GM18517 (cell line): ENCODE results near the gene TELO2.

ENCODE experiments used
- ATAC-seq: cut with Tn5 transposase; IDR thresholded peaks from one replicate; pipeline ENCODE4 v1.9.1; 2021; ENCODE audit warnings: mild to moderate bottlenecking, moderate library complexity; ENCODE audit not compliant: unreplicated experiment

Gene TELO2

DNA sequence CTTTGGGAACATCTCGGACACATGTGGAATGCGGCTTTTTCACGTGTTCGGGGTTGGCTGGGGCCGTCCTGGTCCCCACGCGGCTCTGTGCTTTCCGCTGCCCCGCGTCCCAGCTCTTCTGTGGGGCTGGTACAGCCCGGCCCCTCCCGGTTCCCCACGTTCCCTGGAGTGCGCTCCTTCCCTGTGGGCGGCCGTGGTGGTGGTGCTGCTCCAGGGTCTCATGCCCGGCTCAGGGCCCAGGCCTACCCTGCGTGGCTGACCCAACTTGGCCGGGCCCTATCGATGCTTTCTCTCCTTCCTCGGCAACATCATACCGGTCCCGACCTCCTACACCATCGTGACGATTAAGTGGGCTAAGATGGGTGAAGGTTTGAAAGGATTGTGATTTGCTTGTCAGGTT lies 3.3 kb downstream of the TELO2 start:
- ATAC-seq, result no peak

DNA sequence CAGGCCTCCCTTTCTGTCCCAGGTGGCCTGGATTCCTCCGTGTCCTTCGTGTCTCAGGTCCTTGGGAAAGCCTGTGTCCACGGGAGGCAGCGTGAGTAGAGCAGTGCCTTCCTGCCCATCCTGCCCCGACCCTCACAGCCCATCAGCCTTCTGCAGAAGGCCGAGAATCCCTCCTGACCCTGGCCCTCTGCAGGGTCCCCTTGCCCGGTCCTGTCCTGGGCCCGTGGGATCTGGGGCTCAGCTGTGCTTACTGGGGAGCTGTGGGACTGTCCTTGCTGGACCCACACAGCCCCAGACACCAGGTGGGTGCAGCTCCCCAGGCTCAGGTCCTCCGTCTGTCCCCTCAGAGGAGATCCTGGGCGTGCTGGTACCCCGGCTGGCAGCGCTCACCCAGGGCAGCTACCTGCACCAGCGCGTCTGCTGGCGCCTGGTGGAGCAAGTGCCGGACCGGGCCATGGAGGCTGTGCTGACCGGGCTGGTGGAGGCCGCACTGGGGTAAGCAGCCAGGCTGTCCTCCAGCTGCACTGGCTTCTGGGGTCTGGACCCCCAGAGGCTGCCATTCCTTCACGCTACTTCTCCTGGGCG lies 3.9 kb downstream of the TELO2 start:
- no peak for ATAC-seq

DNA sequence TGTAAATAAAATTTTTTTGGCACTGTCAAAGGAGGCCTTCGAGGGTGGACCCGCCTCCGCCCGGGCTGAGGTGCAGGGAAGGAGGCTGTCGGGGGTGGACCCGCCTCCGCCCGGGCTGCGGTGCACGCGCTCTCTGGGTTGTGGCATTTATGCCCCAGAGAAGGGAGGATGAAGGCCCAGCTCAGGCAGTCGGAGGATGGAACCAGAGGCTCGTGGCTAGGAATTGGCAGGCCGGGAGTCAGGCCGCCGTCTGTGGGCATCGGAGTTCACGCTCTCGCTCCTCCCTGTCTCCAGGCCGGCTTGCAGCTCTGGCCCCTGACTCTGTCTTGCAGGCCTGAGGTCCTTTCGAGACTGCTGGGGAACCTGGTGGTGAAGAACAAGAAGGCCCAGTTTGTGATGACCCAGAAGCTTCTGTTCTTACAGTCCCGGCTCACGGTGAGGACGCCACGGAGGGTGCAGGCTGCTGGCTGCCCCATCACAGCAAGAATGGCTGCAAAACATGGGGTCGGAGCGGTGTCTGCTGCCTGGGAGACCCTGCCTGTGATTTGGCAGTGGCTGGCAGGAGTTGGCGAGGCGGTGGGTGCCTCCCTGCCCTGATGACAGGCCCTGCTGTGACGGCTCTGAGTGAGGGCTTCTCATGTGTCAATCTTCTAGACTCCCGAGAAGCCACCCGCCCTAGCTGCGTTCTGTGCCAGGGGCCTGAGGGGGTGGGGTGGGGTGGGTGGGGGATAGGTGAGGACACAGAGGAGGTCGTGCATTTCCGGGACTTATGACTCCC lies 5.9 kb downstream of the TELO2 start:
- no peak for ATAC-seq

DNA sequence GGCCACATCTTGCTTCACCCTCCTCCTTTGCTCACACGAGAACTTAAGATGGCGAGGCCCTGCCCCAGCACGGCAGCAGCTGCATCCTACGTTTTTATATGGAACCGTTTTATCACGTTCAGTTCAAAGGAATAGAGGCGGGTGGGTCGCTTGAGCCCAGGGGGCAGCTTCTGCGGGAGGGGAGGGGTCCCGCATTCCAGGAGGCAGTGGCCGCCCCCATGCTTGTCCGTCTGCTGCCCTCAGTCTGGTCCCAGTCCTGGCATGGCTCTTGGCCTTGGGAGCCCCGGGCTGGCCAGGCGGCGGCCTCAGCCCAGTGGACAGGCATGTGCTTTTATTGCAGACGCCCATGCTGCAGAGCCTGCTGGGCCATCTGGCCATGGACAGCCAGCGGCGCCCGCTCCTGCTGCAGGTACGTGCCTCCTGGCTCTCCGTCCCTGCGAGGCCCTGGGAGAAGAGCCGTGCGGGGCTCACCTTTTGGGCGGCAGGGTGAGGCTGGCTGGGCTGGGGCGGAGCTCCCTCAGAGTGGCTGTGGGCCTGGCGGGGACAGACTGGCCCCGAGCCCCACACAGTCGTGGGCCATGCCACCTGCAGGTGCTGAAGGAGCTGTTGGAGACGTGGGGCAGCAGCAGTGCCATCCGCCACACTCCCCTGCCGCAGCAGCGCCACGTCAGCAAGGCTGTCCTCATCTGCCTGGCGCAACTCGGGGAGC lies 6.8 kb downstream of the TELO2 start:
- no peak for ATAC-seq

DNA sequence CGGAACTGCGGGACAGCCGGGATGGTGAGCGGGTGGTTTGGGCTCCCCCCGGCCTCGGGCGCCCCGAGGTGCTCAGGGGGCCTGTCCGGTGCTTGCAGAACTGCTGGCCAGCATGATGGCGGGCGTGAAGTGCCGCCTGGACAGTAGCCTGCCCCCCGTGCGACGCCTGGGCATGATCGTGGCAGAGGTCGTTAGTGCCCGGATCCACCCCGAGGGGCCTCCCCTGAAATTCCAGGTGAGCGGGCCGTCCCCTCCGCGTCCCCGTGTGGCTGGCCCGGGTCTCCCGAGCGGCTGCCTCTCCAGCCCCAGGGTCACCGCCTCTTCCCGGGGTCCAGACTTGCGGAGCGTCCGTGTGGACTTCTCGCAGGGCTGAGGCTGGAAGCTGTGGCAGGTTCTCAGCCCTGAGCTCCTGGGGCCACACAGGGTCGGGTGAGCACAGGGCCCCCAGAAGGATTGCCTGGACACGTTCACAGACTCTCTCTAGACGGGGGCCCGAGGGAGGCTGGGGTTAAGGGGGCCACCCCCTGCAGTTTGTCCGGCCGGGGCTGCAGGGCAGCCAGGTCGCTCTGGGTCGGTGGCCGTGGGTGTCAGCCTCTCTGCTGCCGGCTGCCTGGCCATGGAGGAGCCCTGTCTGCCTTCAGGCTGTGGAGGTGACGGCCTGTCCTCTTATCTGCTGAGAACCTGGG lies 7.4 kb downstream of the TELO2 start:
- no peak for ATAC-seq

DNA sequence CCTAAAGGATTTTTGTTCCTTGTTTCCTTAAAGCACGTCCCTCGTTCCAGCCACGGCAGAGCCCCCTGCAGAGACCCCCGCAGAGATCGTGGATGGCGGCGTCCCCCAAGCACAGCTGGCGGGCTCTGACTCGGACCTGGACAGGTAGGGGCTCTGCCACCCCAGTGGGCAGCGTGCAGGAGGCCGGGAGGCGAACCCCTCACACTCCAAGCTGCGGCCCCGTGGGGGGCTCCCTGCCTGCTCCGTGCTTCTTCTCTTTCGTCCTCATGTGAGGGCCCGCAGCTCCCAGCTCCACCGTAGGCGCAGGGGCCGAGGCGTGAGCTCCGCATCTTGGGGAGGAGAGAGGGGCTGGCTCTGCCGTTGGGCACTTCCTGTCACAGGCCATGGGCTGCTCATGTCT lies 8.5 kb downstream of the TELO2 start:
- ATAC-seq, result no peak

DNA sequence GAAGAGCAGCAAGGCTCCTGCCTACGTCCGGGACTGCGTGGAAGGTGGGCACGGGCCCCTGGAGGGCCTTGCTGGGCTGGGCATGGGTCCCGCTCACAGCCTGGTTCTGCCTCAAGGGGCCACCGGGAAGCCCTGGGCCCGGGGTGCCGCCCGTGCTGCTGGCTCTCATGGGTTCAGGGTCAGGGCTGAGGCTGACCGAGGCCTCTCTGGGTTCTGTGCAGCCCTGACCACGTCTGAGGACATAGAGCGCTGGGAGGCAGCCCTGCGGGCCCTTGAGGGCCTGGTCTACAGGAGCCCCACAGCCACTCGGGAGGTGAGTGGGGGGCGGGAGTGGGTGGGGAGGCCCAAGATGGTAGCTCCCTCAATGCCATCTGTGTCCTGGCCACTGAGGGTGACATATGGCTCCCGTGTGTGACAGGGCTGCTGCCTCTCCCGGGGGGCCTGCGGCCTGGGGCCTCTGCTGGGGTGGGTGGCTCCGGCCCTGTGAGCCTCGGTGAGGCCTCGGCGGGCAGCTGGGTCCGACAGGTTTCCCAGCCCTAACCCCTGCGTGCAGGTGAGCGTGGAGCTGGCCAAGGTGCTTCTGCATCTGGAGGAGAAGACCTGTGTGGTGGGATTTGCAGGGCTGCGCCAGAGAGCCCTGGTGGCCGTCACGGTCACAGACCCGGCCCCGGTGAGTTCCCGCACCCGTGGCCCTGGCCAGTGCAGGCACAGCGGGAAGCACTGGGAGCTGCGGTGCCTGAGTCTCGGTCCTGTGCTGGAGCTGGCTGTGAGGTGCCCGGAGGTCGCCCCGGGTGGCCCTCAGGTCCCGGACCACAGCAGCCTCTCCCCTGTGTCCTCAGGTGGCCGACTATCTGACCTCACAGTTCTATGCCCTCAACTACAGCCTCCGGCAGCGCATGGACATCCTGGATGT lies 9.2 kb downstream of the TELO2 start:
- ATAC-seq, result no peak

DNA sequence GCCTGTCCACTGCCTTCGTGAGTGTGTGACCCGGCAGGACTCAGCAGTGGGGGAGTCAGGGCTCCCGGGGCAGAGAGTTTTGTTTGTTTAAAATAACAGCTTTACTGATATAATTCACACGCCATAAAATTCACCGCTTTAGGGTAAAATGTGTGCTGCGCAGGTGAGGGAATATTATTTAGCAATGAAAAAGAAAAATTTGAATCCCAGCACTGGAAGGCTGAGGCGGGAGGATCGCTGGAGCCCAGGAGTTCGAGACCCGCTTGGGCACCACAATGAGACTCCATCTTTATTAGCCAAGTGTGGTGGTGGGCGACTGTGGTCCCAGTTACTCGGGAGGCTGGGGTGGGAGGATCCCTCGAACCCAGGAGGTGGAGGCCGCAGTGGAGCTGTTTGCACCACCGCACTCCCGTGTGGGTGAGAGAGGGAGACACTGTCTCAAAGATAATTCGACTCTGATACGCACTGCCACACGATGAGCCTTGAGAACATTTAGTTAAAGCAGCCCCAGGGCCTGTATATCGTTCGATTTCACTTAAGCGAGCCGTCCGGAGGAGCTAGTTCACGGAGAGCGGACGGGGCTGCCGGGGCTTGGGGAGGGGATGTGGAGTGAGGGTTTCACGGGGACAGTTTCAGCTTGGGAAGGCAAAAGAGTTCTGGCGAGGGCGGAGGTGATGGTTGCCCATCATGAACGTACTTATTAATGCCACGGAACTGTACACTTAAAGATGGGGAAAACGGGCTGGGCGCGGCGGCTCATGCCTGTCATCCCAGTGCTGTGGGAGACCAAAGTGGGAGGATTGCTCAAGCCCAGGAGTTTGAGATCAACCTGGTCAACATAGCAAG lies 10.2 kb downstream of the TELO2 start:
- no peak for ATAC-seq

DNA sequence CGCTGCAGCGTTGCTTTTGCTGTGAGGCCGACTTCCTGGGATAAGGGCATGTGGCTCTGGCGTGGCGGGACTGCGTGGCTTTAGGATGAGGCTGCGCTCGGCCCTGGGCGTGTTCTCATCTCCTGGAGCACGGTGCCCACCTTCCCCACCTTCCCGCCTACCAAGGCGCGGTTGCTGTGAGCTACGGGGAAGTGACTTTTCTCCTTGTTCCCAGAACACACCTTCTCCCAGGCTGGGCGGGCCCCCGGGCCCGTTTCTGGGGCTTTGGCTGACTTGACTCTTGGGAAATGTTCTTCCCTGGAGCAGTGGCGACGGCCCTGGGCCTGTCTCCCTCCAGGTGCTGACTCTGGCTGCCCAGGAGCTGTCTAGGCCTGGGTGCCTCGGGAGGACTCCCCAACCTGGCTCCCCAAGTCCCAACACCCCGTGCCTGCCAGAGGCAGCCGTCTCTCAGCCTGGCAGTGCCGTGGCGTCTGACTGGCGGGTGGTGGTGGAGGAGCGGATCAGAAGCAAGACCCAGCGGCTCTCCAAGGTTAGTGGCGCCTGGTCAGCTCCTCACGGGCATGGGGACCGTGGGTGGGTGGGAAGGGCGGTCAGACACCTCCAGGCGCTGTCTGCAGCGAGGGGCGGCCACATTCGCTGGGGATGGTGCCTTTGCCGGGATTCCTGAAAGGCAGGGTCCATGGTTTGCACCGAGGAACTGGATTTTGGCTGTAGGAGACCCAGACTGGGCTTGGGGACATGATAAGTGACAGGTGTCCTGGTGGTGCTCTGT lies 12.1 kb downstream of the TELO2 start:
- ATAC-seq, result no peak

DNA sequence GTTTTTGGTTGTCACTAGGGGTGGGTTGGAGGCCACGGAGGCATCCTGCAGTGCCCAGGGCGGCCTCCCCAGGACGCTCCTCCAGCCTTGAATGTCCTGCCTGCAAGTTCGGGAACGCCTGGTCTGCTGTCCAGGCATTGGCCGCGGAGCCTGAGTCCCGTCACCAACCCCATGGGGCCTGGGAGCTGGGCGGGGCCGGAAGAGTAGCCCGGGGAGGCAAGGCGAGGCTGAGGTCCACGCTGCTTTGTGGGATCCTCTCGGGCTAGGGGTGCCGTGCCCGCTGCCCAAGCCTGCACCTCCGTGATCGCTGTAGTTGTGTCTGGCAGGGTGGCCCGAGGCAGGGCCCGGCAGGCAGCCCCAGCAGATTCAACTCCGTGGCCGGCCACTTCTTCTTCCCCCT lies 12.8 kb downstream of the TELO2 start:
- ATAC-seq, result no peak

DNA sequence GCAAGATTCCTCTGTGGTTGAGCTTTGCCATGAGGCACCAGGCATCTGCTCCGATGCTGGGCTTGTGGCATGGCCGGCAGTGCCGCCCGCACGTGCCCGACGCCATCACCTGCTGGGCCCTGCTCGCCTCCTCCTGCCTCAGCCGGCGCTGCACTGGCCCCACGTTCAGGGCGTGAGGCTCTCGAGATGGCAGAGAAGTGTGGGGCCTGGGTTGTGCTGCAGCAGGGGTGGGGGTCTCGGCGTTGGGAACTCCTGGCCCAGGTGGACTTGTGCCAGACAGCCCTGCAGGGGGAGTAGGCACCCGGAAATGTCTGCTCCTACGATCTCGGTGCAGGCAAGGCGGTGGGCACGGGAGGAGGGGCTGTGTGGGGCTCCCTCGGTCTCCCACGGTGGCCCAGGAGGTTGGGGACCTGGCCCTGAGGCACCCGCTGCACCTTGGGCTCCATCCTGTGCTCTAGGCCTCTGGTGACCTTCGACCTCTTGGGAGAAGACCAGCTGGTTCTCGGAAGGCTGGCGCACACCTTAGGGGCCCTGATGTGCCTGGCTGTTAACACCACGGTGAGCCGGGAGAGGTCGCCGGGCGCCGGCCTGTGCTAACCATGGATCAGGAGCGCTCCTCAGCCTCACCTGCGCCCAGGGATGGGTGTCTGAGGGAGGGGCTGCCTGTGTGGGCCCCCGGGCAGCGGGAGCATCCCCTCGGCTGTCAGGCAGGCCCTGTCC lies 13.5 kb downstream of the TELO2 start:
- no peak for ATAC-seq

DNA sequence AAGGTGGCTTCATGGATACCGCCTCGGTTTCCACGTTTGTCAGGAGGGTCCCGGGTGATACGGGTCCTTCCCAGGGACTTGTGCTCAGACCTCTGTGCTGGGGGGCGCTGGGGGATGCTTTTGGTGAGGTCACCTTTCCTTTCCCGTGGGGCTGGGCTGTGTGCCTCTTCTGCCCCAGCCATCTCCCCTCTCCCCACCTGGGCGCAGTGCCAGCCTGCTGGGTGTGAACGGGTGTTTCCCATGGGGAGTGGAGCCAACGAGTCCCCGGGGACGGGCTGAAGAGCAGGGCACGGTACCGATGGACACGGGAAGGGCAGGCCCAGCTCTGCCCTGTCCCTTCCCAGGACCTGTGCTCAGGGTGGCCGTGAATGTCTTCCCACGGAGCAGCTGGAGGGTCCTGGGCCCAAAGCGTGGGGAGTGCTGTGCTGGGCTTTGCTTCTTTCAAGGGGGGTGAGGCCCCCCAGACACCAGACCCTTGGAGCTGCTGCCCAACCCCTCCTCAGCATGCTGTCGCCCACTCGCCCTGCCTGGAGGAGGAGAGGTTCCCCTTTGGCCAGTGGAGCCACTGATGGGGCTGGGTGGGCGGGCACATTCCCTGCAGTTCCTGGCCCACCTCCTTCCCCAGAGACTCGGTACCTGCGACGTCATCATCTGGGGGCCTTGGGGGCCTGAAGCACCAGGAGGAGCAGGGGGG lies 15.5 kb downstream of the TELO2 start:
- no peak for ATAC-seq

DNA sequence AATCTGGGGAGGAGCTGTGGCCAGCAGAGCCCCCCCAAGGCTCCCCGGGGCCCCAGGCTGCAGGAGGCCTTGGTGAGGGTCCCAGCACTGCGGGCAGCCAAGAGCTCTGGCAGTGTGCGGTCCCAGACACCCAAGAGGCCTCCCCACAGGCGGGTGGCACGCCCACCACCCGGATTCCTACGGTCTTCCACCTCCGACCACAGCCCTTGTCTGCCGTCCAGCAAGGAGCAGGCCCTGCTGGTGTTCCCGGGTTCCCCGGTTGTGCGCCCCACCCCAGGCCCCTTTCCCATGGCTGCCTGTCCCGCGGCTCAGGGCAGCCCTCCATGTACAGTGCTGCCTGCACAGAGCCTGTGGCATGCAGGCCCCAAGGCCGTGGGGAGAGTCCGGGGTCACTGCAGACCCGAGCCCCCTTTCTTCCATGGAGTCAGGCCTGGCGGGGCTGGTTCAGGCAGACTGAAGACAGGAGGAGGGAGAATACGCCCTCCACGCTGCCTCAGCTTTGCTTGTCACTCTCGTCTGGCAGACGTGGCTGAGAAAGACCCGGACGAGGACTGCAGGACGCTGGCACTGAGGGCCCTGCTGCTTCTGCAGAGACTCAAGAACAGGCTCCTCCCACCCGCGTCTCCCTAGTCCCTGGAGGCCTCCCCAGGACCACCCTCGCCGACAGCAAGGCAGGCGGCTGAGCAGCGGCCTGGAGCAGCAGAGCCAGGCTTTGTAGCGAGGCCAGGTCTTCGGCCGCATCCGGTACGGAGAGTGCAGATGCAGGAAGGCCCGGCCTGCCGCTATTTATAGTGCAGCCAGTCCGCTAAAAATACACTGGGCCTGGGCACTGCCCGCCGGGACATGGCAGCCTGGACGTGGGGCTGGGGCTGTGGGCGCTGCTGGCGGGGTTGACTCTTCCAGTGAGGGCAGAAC lies 16.4 kb downstream of the TELO2 start:
- ATAC-seq, result no peak

DNA sequence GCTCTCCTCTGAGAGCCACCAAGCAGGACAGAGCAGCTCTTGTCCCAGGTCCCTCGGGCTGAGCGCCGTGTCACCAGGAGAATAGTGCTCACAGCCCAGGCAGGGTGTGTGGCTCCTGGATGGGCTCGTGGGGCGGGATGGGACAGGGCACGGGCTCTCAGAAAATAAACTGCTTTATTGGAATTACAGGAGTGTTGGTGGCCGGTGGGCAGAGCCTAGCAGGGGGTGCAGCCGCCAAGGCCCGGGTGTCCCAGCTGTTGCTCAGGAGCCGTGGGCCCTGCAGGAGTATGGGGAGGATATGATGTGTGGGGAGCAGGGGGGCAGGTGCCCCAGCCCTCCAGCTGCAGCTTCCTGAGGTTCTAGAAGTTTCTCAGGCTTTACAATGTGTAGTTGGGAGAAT lies 17.1 kb downstream of the TELO2 start:
- no peak for ATAC-seq

DNA sequence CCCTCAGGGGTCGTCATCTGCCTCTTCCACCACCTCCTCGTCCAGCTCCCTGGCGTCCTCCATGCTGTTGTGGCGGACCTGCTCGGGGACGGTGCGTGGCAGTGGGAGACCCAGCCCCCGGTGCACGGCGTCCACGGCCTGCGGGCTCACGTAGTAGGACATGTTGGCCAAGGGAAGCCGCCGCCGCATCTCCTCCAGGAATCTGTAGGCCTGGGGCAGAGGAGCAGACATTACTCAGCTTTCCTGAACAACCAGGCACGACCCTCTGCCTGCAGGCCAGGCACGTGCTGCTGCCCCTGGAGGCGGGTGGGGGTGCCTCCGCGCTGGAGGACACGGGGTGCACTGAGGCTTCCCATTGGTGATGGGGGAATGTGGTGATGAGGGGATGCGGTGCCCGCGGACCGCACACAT lies 17.8 kb downstream of the TELO2 start:
- ATAC-seq, result no peak

DNA sequence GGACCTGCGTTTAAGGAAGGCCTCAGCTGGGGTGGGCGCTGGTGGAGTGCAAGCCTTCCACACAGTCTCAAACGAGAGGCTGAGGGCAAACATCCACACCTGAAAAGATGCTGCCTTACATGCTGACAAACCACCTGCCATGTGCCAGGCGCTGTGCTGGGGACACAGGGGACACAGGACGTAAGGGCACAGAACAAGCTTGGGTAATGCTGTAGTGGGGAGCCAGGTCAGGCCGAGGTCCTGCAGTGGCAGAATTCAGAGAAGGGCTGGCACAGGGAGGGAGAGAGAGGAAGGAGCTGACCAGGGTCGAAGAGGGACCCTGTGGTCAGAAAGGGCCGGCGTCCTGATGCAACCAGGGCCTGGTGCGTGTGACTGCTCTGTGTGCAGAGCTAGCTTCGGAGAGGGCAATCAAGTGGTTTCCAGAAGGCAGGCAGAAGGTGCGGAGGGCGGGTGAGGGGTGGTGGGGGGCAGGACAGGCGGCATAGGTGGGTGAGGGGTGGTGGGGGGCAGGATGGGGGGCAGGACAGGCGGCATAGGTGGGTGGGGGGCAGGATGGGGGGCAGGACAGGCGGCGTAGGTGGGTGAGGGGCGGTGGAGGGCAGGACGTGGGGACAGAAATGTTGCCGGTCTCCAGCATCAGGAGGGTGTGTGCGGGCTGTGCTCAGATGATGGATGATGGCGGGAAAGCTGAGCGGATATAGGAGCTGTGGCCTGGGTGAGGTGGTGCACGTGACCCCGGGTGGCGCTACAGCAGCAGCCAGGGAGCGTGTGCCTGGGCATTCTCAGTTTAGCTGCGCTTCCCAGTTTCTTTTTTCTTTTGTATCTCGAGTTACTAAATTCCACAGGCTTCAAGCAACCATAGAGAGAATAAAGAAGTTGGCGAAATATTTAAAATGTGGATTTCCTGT lies 18.8 kb downstream of the TELO2 start:
- ATAC-seq, result no peak
